Left renal cortex interstitium (tissue), 4 donors: ENCODE measurements around the gene AK2. TPM values are rescaled to one million over a fixed set of nuclear protein-coding genes. Genes with fewer than 3 reads are reported as not detected.
"Not testable (repeated sequence)": the region's sequence is repeated elsewhere in the genome, so short reads cannot be mapped to it uniquely, and the experiment has no call there.

Experiments used
- DNase-seq, 4 donors: peaks; one replicate each; pipeline ENCODE4 v3.0.0-alpha.2; 2013; ENCODE audit warnings: low read depth in 4 of 4, low spot score in 2 of 4, missing footprints in 1 of 4
- polyA plus RNA-seq, 4 donors: library from polyadenylated mRNA; unstranded; fragments of 120-200 nt; gene quantifications; one replicate each; pipeline ENCODE4 v1.2.1, GENCODE V29; 2013; ENCODE audit not compliant: insufficient read length in 4 of 4

AK2 gene
- polyA plus RNA-seq, 4 donors, result 183 to 246 (median 218) TPM

DNA sequence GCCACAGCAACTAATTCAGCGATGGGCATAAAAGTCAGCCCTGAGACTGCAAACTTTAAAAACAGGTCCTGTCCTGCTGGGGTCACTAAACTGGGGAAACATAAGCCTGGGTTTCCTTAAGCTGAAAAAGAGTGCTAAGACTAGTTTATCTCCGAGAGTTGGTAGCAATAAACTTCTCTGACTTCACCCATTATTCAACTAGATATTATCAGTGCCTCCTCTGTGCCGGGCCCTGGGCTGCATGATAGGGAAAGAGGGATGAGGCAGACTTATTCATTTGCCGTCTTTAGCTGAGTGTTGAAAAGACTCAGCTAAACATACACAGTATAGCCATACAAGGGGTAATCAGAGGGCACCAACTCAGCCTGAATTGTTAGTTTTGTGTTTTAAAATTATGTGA lies 33.0 kb downstream of the AK2 start:
- no peak for DNase-seq

DNA sequence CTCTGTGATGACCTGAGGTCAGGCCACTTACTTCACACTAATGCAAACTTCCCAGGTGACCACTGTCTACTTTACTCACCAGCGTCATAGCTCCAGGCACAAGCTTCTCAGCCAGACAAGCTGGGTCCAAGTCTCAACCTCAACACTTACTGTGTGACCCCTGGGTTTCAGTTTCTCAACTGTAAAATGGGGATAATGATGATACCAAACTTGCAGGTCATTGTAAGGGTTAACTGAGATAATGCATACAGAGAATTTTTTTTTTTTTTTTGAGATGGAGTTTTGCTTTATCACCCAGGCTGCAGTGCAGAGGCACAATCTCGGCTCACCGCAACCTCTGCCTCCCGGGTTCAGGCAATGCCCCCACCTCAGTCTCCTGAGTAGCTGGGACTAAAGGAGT lies 34.7 kb downstream of the AK2 start:
- no peak for DNase-seq

DNA sequence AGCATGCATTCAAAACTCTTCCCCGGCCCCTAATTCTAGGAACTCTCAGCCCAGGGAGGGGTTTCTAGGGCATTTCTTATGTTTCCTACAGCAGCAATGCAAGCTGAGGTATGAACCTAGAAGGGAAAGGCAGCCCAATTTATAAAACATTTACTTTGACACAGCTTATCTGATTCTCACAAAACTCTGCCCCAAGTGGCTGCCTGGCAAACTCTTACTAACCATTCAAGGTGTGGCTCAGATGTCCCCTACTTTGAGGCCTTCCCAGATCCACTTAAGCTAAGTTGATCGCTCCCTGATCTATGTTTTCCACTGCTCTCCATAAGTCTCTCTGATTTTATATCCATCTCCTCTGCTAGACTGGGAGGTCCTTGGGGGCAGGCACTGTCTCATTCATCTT lies 35.4 kb downstream of the AK2 start:
- DNase-seq, result no peak

DNA sequence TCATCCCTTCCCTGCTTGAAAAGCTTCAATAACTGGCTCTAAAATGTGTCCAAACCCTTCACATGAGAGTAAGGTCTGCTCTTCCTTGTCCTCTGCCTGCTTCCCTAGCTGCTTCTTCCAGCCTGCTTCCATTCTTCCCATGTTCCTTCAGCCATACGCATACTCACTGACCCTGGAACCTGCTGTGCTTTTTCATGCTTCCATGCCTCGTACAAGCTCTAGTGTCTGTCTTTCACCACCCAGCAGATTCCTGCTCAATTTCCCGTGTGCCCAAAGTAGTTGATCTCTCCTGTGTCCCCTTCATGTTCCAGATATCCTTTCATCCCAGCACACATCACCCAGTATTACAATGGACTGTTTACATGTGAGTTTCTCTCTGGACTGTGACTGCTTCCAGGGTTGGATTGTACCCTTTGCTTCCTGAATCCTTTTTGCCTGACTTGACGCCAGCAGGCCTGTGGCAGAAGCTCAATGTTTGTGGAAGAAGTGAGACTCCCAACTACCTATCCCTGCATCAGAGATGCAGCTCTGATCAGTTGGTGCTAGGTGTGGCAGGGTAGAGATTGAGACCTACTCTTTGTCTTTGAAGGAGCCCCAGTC lies 36.2 kb downstream of the AK2 start:
- no peak for DNase-seq

DNA sequence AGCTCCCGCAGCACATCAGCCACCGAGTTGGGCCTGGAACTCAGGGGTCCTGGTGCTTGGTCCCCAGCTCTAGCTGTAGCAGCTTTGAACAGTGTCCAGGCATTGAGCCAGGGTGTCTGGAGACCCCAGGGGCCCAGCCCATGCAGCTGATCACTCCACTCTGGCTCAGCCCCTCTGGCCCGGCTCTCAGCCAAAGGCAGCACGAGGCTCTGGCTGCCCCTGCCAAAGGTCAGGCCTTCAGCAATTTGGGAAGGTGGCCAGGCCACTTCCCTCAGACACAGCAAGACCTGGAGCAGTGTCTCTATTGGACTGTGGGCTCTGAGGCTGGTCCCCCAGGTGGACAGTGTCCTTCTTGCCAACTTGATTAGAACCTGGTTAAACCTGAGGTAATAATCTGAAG lies 37.7 kb downstream of the AK2 start:
- no peak for DNase-seq

DNA sequence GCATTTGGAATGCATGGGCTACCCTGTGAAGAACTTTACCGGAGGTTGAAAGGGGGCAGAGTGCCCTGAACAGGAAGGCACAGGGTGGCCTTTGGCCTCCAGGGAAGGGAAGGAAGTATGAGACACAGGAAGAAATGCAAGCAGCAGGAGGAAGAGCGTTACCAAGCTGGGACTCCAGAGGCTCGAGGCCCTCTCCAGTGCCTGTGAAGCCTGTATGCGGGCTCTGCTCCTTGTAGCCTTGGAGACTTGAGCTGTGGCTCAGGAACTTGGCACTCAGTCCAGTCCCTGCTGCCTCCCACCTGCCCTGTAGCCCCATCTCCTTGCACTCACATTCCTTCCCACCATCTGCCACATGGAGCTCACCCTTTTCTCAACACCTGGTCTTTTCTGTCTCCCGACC lies 38.6 kb downstream of the AK2 start:
- DNase-seq, result no peak

DNA sequence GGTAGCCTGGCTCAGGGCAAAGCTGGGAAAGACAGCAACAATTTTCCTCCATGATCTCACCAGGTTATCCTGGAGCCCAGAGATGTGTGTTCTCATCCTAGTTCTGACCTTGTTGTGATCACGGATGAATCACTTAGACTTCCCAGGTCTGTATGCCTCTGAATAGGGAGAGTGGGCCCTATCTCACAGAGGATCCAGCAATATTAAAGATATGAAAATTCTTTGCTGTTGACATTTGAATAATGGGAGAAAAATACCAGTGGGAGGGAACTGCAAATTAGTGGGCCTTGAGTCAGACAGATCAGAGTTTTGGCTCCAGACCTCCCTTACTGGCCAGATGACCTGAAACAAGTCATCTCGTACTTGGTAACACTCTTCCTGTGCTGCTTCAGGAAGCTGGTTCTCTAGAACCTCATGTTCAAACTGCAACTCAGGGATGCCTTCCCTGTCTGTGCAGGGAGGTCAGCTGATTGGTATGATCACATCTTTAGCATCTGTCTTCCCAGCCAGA lies 39.2 kb downstream of the AK2 start:
- DNase-seq, result no peak

DNA sequence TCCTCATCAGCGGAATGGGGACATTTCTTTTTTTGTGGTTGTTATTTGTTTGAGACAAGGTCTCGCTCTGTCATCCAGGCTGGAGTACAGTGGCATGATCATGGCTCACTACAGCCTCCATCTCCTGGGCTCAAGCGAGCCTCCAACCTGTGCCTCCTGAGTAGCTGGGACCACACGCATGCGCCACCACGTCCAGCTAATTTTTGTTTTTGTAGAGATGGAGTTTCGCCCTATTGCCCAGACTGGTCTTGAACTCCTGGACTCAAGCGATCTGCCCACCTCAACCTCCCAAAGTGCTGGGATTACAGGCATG lies 43.4 kb downstream of the AK2 start:
- not testable (repeated sequence) for DNase-seq

DNA sequence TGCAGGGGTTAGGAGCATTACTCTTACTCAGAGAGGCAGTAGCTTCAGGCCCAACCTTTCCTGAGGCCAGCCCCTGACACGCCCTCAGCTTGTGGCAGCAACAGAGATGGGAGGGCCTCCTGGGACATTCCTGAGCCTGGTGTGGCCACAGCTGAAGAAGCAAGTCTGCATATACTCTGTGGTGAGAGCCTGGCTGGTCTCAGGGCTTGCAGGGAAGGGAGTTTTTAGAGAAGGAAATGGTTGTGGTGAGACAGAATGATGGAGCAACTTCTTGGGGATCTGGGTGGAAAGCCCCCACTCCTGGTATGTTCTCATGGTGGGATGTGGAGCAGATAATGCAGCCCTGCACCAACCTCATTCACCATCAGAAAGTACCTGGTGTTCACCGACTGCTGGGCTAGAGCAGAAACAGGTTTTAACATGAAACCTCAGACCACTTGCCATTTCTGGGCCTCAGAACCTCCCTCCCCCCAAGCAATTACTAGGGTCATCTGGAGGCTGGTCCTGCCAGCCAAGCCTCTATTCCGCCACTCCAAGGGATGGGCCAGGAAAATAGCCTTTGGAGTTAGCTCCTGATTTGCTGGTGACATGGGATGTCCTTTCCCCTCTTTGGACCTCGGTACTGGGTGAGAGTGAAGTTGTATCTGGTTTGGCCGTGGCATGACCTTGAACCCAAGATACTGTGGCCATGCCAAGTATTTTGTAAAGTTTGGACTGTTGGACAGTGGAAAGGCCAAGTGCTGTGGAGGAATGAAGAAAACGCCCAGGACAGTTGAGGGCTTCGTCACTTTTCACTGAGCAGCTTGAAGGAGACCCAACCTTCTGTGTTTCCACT lies 44.0 kb downstream of the AK2 start:
- DNase-seq, result peak in 1 of 4 donors; percentile 40

DNA sequence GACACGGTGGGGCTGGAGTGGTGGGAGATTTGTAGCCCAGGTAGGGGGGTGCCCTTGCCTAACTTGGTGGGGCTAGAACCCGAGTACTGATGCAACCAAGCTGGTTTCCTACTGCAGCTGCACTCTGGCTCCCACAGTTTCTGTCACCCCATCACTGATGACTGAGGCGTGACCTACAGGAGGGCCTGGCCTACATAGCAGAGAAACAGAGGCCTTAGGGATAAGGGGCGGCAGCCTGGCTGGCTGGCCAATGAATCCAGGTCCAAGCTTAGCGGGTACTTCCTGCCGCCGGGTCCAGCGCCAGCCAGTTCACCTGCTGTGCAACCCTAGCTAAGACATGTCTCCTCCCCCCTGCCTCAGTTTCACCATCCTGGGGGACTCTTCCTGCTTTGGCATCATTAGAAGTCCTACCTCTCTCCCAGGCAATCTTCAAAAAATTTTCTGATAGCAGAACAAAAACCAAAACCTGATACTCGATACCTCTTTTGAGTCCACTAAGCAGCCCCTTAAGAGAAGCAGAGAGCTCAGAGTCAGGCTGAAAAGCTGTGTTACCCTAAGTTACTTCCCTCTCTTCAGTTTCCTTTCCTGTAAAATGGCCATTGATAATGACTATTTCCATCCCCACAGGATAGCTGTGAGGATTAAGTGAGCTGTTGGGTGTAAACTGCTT lies 44.7 kb downstream of the AK2 start:
- no peak for DNase-seq

DNA sequence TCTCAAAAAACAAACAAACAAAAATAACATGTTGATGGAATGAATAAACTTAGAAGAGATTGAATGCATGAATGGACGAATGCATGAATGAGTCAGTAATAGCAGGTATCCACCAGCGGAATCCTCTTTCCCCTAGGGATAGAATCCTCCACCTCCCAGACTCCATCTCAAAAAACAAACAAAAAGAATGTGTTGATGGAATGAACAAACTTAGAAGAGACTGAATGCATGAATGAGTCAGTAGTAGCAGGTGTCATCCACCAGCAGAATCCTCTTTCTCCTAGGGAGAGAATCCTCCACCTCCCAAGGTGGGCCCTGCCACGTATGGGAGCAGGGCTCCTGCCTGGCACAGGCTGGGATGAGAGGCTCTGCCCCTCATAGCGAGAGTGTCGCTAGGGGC lies 45.3 kb downstream of the AK2 start:
- no peak for DNase-seq

DNA sequence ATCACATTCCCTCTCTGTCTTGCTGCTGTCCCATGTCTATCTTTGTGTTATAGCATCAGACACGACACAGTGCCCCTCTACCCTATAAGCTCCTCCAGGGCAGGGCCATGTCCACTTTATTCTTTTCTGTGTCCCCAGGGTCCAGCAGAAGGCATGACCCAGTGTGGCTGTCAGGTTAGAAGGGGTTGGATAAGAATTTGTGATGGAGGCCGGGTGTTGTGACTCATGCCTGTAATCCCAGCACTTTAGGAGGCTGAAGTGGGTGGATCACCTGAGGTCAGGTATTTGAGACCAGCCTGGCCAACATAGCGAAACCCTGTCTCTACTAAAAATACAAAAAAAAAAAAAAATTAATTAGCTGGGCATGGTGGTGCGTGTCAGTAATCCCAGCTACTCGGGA lies 45.8 kb downstream of the AK2 start:
- no peak for DNase-seq

DNA sequence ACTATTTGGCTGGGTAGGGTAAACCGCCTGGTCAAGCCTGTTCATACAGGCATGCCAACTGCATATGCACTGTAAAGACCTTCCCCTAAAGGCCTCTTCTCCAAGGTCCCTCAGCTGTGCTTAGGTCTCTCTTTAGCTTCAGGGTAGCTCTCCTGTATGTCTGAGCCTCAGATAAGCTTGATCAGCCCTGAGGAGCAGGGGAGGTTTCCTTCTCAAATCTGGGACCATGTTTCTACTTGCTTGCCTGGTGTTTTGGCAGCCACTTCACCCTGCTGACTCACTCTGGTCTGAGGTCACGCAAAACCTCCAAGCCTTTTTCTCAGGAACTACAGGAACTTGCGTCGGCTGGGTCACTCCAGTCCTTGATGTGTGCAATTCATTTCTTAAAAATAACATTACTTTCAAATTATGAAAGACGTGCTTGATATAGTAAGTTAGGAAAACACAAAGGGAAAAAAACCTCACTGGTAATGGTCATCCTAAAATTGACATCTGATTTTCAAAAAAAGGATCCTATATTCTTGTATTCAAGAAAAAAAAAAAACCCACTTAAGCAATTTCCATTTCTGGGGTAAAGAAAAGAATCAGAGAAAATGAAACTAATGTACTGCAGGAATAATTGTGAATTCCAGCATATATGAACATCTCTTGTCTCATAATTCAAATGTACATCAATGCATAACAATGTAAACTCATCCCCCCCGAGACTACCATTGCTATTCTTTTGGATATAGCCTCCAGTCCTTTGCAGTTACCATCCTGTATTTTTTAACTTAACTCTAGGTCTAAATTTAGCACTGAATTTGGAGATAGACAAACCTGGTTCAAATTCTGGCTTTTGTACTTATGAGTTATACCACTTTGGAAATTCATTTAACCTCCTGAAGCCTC lies 47.3 kb downstream of the AK2 start:
- DNase-seq, result no peak

DNA sequence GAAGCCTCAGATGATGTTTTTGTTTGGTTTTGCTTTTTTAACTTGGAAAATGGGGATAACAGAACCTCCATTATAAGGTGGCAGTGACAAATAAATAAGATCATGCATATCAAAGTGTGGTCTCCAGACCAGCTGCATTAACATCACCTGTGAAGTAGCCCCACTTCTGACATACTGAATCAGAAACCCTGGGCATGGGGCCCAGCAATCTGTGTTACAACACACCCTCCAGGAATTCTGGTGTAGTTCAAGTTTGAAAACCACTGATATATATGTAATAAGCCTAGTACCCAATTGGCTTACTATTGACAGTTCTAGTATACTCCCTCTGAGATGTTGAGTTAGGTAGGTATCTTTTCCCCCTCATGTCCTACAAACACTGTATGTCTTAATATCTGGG lies 48.0 kb downstream of the AK2 start:
- no peak for DNase-seq

DNA sequence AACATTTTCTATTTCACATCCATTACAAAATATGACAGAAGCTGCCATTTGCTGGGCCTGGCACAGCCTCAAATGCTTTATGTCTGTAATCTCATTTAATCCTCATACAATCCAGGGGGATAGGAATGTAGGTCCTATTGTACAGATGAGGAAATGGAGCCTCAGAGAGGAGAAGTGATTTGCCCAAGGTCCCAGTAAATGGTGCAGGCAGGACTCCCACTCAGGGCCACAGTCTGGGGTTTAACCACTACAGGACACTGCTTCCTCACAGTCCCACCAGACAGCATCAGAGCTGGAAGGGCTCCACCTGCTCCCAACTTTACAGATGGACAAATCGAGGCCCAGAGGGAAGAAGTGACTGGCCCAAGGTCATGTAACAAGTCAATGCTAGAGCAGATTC lies 51.5 kb downstream of the AK2 start:
- no peak for DNase-seq

DNA sequence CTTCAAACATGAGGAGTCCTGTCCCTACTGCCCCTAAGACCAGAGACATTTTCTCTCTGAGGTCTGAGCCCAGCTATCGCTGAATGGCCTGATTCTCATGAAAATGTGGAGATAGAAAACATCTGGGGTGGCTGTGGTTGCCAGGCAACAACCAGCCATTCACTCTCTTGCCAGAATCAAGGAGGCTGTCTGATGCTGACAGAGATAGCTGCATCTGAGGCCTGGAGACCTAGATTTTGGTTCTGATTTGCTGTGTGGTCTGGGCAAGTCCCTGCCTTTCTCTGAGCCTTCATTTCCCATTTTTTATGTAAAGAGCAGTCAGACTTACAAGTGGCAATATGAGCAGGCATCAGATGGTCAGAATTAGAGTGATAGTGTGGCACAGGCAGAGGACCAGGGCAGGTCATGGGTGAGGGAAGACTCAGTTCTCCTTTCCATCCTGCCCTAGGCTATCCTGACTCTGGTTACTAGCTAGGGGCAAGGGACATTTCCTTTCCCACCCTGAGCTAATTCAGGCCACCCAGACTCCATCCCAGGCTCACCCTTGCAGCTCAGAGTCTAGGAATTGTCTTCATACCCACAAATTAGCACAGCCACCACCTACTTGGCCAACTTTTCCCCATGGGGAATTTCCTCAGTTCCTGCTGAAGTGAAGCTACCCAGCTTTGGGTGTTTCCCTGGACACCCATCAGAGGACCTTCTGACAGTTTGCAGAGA lies 52.1 kb downstream of the AK2 start:
- DNase-seq, result no peak

DNA sequence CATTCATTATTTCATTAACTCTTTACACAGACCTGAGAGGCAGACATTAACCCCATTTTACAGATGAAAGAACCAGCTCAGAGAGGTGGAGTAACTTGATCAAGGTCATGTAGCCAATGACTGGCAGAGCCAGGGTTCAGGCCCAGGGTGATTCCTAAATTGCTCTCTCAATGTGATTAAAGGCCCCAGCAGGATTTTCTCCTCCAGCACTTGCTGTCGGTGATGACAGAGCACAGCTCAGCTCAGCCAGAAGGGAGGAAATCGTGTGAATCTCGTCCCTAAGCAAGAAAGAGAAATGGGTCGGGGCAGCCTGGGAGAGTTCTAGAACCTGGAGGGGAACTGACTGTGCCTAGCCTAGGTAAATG lies 52.6 kb downstream of the AK2 start:
- no peak for DNase-seq

DNA sequence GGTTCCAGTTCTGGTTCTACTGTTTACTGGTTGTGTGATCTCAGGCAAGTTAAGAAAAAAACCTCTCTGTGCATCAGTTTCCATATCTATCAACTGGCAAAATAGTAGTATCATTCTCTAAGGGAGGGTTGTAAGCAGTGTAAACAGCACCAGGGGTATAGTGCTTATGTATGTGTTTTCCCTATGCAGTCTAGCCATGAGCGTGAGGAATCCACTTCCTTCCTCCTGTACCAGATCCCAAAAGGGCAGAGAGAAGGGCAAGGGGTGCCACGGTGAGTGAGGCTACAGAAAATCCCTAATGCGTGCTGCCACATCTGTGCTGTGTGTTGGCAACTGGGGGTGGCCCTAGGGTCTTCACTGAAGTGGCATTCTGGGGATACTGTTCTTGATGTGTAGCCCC lies 53.7 kb downstream of the AK2 start:
- DNase-seq, result no peak

DNA sequence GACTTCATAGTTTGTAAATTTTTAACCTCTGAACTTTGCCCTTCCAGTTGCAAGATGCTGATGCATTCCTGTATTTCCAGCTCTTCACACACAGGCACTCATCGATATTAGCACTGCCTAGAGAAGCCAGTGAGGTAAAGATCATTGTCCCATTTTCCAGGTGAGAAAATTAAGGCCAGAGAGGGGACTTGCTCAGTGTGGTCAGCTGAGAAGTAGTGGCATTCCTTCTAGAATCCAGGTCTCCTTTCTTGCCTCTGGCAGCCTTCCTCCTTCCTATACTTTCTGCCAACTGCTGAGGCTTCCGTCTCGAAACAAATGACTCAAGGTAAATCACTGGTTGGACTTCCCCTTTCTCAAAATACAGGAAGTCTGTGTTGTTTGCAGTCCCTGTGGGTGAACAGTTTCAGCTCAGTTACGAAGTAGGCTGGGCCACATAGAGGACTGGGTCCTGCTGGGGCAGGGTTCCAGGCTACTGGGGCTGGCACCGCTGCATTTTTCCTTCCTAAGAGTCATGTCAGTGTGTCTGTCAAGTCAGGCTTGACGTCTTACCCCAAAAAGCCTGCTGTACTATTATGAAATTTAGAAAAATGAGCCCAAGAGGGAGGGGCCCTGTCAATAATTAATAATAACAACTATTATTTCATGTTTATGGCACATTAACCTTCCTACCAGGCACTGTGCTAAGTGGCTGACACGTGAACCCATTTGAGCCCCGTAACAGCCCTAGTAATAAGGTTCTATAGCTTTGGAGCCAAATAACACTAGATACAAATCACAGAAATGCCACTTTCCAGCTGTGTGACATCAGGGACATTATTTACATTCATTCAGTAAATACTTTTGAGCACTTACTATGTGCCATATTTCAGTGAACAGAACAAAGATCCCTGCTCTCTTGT lies 55.4 kb downstream of the AK2 start:
- DNase-seq, result peak in 1 of 4 donors; percentile 40
